ENCODE measurements around the gene BDP1.

GRCh38 chr5:71483355-71483754 is 27.9 kb downstream of the BDP1 start:
- TF ChIP-seq EZH2phosphoT487 (IDR thresholded peaks at IDR 0.05), result no peak
- no peak for TF ChIP-seq CTCF (IDR thresholded peaks at IDR 0.05)
- no peak for TF ChIP-seq EZH2 (IDR thresholded peaks at IDR 0.05)

Data from neural progenitor cell (in vitro differentiated cells).